ENCODE measurements around the gene RAX2. TPM values are rescaled to one million over a fixed set of nuclear protein-coding genes. Genes with fewer than 3 reads are reported as not detected.

RAX2 gene
- total RNA-seq, 2 experiments from 2014 or later = not detected

- Histone ChIP-seq H3K36me3 (ENCODE audit: insufficient read depth, low read length) (no peaks in the 10 kb centered on the region), H3K4me3 (ENCODE audit: low read length) (no peak overlapping the region), H3K27ac (ENCODE audit: low read depth in 1 of 2, low read length in 2 of 2) (no peak overlapping the region), H3K27me3 (ENCODE audit: control insufficient read depth in 1 of 2, insufficient read depth in 2 of 2, low read length in 2 of 2) (no peaks in the 10 kb centered on the region), H3K4me1 (ENCODE audit: insufficient read depth, low read length) (peaks cover 35% of the 10 kb centered on the region), H3K9me3 (ENCODE audit: control insufficient read depth in 1 of 2, insufficient read depth in 1 of 2, low read length in 2 of 2) (peaks cover 0 to 11% of the 10 kb centered on the region in 2 experiments)
- H3K4me1 Mint-ChIP-seq (ENCODE audit: low read depth) = peaks cover 16% of the 10 kb centered on the region
- no peaks in the 10 kb centered on the region for H3K9me3 Mint-ChIP-seq
- no peaks in the 10 kb centered on the region for H3K36me3 Mint-ChIP-seq (ENCODE audit: low read depth)
- peak overlapping the region; percentile 34 for H3K4me3 Mint-ChIP-seq
- TF ChIP-seq CTCF (IDR thresholded peaks at IDR 0.05) = no peak
- ATAC-seq (ENCODE audit: poor library complexity) = no peak
- ChIA-PET CTCF (no interaction called here), POLR2A (no interaction called here)
- no peak for DNase-seq
- H3K27me3 Mint-ChIP-seq = no peaks in the 10 kb centered on the region
- H3K27ac Mint-ChIP-seq = no peak overlapping the region
- intact Hi-C loops (cut with DNase I, micrococcal nuclease) = no loop called here
Measured at GRCh38 chr19:3803114-3803888, 31.3 kb upstream of the RAX2 start.

GRCh38 chr19:3801412-3802096 is 29.5 kb upstream of the RAX2 start:
- DNase-seq (peak; percentile 32 to 82 (median 47)), ATAC-seq (ENCODE audit: poor library complexity) (peak; percentile 81)
- ChIA-PET CTCF (no interaction called here), POLR2A (no interaction called here)
- peak overlapping the region; percentile 47 for H3K4me3 ChIP-seq (ENCODE audit: low read length)
- Mint-ChIP-seq H3K9me3 (peaks cover 2% of the 10 kb centered on the region), H3K27ac (no peak overlapping the region), H3K36me3 (ENCODE audit: low read depth) (peaks cover 4% of the 10 kb centered on the region), H3K4me1 (ENCODE audit: low read depth) (peaks cover 21% of the 10 kb centered on the region), H3K4me3 (peak overlapping the region; percentile 78), H3K27me3 (no peaks in the 10 kb centered on the region)
- no peaks in the 10 kb centered on the region for H3K36me3 ChIP-seq (ENCODE audit: insufficient read depth, low read length)
- H3K9me3 ChIP-seq (ENCODE audit: control insufficient read depth in 1 of 2, insufficient read depth in 1 of 2, low read length in 2 of 2) = no peaks in the 10 kb centered on the region
- intact Hi-C loops (cut with DNase I, micrococcal nuclease) = no loop called here
- H3K4me1 ChIP-seq (ENCODE audit: insufficient read depth, low read length) = peaks cover 46% of the 10 kb centered on the region
- H3K27me3 ChIP-seq (ENCODE audit: control insufficient read depth in 1 of 2, insufficient read depth in 2 of 2, low read length in 2 of 2) = no peaks in the 10 kb centered on the region
- TF ChIP-seq CTCF (IDR thresholded peaks at IDR 0.05) = no peak
- H3K27ac ChIP-seq (ENCODE audit: low read depth in 1 of 2, low read length in 2 of 2) = no peak overlapping the region

GRCh38 chr19:3800996-3801395 is 29.0 kb upstream of the RAX2 start:
- Histone ChIP-seq H3K27me3 (ENCODE audit: control insufficient read depth in 1 of 2, insufficient read depth in 2 of 2, low read length in 2 of 2) (no peaks in the 10 kb centered on the region), H3K4me3 (ENCODE audit: low read length) (peak overlapping the region; percentile 47), H3K36me3 (ENCODE audit: insufficient read depth, low read length) (no peaks in the 10 kb centered on the region), H3K4me1 (ENCODE audit: insufficient read depth, low read length) (peaks cover 46% of the 10 kb centered on the region), H3K9me3 (ENCODE audit: control insufficient read depth in 1 of 2, insufficient read depth in 1 of 2, low read length in 2 of 2) (no peaks in the 10 kb centered on the region), H3K27ac (ENCODE audit: low read depth in 1 of 2, low read length in 2 of 2) (no peak overlapping the region)
- Mint-ChIP-seq H3K4me3 (peak overlapping the region; percentile 78), H3K9me3 (peaks cover 2% of the 10 kb centered on the region), H3K36me3 (ENCODE audit: low read depth) (peaks cover 4% of the 10 kb centered on the region), H3K27ac (no peak overlapping the region), H3K4me1 (ENCODE audit: low read depth) (peaks cover 21% of the 10 kb centered on the region), H3K27me3 (no peaks in the 10 kb centered on the region)
- TF ChIP-seq CTCF (IDR thresholded peaks at IDR 0.05) = no peak
- ATAC-seq (ENCODE audit: poor library complexity) = no peak
- POLR2A ChIA-PET = interaction anchor here (0.9 to 1.1 kb wide), 2 partner anchors 11 to 39 kb away, joined by 3 read pairs; partner anchors contain the start of gene MRPL54
- no peak for DNase-seq
- CTCF ChIA-PET = no interaction called here
- intact Hi-C loops (cut with DNase I, micrococcal nuclease) = no loop called here
